ENCODE results near the gene EYA4.
"Not testable (repeated sequence)": the region's sequence is repeated elsewhere in the genome, so short reads cannot be mapped to it uniquely, and the experiment has no call there.

Gene EYA4

DNA sequence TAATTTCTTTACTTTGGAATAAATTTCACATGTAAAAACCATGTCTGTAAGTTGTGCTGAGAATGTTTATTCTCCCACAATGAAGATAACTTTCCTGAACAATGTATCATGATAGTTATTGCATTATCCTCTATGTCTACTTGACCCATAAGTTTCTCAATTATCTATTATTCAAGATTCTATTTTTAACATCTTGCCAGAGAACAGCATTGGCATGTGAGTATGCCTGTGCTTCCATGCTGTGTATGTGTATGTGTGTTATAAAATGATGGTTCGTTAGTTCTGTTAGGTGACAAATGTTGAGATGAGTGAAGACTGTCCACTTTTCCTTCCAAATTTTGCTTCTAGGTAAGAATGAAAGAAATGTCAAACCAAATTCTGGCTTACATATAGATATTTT lies 111.9 kb downstream of the EYA4 start:
- no peak for DNase-seq

DNA sequence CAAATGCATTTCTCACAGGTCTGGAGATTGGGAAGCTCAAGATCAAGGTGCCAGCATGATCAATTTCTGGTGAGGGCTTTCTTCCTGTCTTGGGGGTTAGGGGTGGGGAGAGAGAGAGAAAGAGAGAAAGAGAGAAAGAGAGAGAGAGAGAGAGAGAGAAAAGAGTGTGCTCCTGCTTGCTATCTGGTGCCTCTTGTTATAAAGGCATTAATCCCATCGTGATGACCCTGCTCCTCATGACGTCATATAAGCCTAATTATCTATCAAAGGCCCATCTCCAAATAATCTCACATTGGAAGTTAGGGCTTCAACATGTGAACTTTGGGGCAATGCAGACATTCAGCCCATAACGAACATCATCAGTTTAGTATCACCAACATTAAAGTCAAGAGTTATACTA lies 114.8 kb downstream of the EYA4 start:
- DNase-seq, result no peak

DNA sequence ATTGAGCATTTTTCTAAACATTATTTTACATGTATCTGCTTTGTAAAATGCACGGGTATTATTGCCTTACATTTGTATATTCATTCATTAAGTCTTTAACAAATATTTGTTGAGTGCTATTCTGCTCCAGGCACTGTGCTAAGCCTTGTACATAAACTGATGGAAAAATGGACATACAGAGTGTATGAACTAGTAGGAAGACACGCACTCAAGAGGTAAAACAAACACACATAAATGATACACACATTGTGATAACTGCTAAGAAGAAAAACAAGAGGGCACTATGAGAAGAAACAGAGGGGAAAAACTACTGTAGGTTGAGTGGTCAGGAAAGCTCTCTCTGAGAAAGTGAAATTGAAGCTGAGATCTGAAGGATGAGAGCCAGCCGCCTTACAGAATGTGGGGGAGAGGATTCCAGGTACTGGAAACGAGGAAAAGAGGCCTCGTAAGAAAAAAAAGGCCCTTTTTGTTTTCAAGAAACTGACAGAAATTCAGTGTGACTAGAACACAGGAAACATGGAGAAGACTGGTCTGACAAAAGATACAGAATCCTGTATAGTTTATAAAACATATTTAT lies 117.5 kb downstream of the EYA4 start:
- DNase-seq, result no peak

DNA sequence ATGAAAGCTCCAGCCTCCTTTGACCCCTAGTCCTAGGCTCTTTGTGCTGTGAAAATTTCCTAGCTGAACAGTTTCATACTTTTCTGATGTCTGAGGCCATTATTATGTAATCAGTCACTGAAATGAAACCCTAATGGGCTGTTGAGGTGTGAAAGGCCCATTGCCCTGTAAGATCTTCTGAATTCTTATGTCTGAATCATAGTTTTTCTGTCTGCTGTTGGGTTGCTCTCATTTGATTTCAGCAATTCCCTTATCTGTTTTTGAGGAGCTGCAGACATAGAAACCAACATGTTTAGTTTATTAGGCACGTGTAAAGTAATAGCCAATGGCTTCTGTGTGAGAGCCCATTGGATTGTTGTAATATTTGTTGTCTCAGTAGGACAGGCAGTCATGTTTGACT lies 118.1 kb downstream of the EYA4 start:
- no peak for DNase-seq

DNA sequence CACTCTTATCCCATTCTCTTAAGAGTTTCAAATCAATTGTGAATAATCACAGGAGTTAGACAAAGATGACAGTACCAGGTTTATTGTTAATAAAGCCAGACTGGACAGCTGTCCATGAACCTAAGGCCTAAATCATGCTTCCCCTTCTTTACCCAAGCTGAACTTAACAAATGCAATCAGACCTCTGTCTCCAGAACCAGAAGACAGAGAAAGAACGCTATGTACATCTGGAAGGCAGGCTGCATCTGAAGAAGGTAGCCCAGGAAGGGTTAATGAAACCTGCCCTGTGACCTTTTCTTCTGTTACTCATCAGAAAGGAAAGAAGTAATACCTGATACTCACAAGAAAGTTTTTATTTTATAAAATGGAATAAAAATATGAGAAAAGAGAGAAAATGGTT lies 118.6 kb downstream of the EYA4 start:
- no peak for DNase-seq

DNA sequence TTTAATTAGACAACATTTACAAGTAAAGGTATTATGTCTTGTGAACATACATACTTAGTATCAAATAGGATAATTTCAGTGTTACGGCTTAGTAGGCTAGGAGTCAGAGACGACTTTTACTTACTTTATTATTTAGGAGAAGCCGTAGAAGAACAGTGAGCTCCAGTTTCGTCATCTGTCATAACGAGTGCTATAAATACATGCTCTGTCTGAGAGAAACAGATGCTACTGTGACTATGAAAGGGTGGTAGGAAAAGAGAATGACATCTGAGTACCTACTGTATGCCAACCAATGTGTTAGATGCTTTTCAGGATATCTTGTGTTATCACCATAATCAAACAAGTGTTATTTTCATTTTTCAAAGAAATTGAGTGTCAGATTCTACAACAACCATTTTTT lies 119.0 kb downstream of the EYA4 start:
- no peak for DNase-seq

DNA sequence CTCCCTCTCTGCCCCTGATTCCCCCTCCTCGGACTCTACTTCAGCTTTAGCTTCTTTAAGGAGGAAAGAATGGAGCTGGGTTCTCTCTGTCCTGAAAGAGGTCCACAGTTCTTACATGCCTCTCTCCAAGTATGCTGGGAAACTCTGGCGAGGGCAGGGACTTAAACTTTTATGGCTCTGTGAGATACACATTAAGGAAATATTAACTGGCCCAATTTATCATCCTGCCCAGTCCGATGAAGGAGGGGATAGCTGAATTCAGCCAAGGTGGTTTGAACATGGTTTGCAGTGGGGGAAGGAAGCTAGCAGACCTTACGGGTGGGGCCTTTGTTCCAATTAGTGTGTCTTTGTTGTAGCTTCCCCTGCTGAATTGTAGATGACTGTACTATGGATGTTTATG lies 121.7 kb downstream of the EYA4 start:
- DNase-seq, result no peak

GRCh38 chr6:133368664-133369063 lies 127.5 kb downstream of the EYA4 start:
- DNase-seq, result no peak

DNA sequence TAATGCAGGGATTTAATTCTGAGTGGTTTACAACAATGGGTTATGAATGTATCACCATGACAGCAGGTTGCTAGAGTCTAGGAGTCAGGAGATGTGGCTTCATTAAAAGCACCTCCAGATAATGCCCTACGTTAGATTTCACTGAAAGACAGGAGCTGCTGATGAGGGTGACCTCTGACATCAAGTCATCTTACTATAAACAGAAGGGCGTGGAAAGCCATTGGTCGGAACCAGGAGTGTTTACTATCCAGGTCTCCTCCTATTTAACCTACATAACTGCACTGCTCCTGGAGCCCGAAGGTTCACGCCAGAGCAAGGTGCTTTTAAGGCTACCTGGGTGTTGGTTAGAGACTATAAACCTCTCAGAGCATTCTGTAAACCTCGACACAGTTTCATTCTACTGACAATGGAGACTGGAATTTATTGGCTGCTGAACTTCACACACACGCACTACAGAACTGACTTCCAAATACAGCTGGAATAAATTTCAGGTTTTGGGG lies 128.7 kb downstream of the EYA4 start:
- DNase-seq, result no peak

DNA sequence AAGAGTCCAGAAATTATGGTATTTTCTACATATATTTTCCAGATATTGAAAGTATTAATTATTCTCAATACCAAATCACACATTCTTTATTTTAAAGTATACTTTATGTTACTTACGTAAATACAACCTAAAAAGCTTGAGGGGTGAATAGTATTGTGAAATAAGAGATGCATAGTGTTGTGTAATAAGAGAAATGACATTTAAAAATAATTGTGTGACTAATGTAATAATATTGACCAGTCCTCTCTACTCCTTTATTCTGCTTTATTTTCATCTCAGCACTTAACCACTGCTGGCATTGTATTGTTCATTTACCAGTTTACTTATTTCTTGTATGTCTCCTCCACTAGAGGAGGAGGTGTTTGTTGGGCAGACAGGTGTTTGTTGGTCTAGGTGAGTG lies 135.6 kb downstream of the EYA4 start:
- no peak for DNase-seq

DNA sequence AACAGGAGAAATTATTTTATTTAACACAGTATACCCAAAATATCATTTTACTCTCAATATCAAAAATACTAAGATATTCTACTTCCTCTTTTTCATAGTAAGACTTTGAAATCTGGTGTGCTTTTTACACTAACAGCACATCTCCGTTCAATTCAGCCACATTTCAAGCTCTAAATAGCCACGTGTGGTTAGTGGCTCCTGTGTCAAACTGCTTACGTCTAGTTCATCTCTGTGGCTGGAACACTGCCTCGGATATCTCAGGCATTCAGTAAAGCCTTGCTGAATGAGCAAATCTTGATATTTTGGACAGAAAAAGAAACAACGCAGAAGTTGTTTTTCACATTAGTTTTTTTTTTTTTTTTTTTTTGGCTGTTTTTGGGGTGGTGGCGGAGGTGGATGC lies 136.1 kb downstream of the EYA4 start:
- DNase-seq, result no peak

- no peak for DNase-seq
Measured at GRCh38 chr6:133380047-133380446, 138.9 kb downstream of the EYA4 start.

- DNase-seq, result no peak
Measured at GRCh38 chr6:133380723-133381122, 139.6 kb downstream of the EYA4 start.

- DNase-seq, result no peak
Measured at GRCh38 chr6:133388731-133389130, 147.6 kb downstream of the EYA4 start.

GRCh38 chr6:133390168-133390567 lies 149.0 kb downstream of the EYA4 start:
- no peak for DNase-seq

GRCh38 chr6:133392015-133392414 lies 150.9 kb downstream of the EYA4 start:
- no peak for DNase-seq

GRCh38 chr6:133392641-133393040 lies 151.5 kb downstream of the EYA4 start:
- no peak for DNase-seq

DNA sequence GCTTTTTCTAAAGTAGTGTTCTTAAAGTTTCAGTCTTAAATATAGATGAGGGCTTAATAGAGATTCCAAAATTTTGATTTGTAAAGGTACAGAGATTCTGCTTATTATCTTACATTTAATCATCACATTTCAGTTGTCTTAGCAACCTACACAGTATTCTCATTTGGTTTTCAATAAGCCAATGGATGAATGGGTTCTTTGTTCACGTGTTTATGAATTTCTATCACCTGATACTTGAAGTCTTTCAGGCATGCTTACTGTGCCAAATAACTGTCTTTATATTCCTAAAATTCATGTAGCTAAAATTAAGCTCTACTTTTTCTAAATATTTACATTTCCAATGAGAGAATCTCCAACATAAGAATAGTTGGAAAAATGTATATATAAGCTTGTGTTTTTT lies 152.7 kb downstream of the EYA4 start:
- DNase-seq, result no peak

- no peak for DNase-seq
Measured at GRCh38 chr6:133394630-133395029, 153.5 kb downstream of the EYA4 start.

DNA sequence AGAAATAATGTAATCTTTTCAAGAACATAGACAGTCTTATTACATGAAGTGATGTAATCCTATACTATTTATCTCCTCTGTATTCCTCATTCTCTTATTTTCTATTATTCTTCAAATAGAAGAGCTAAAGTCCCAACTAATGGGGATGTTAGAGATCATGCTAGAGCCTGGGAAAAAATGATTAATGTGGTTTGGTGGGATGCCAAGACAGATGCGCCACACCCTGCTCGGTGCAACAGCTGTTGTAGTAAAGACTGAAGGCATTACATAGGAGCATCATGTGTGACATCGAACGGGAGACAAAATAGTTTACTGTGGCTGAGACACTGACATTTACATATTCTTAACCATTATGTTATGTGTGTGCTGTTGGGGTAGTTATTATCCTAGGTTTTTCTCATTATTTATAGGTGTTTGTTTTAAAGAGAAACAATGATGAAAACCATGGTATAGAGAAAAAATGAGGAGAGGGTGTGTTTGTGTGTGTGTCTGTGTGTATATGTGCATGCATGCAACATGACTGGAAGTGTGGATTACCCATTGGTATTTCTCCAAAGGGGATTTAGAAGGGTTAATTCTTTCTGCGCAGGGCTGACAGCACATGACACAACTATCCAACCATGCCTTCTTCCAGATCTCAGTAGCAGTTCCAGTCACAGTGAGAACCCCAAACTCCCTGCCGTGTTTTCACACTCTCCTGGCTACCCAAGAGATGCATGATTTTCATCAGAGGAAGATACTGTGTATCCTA lies 155.3 kb downstream of the EYA4 start:
- DNase-seq, result no peak

DNA sequence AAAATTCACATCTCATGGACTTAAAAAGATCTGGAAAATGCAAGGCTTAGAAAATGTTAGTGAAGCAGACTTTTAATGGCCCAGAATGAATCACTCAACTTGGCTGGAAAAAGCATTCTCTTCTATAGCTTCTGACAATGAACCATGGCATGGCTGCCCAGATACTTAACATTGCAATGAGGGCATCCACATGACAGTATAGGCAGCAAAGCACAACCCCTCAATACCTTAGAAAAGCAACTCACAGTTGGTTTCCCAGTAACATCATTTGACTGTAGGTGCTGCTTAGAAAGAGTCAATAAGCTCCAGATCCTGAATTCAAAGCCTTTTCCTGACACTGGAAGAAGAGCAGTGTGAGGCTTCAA lies 155.8 kb downstream of the EYA4 start:
- no peak for DNase-seq

DNA sequence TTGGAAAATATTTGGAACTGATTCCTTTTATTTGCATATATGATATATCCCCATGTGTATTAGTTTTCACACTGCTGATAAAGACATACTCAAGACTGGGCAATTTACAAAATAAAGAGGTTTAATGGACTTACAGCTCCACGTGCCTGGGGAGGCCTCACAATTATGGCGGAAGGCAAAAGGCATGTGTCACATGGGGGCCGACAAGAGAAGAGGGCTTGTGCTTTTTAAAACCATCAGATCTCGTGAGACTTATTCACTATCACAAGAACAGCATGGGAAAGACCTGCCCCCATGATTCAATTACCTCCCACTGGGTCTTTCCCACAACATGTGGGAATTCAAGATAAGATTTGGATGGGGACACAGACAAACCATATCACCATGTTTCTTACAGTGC lies 156.4 kb downstream of the EYA4 start:
- not testable (repeated sequence) for DNase-seq

DNA sequence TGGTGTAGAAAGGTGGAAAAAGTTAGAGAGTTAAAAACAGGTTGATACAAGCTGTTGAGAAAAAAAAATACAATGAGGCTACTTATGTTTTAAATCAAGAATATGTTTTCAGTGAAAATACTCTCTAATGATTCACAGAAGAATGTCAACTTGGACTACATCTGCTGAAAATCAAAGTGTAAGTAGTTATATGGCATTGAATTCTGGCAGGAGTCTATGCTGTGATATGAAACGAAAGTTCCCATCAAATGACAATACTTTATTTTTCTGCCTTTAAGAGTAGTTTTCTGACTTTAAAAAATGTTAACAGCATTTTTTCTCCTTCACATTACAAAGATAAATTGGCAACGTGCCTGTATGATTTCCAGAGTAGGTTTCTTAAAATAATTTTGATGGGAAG lies 158.3 kb downstream of the EYA4 start:
- no peak for DNase-seq

- DNase-seq, result no peak
Measured at GRCh38 chr6:133404151-133404550, 163.0 kb downstream of the EYA4 start.

- DNase-seq, result no peak
Measured at GRCh38 chr6:133404728-133405127, 163.6 kb downstream of the EYA4 start.

Measured in activated CD4-positive, alpha-beta T cell treated with anti-CD3 and anti-CD28 coated beads, Interleukin-2, amount 50 U/mL, for 4 hours (primary cell).